ENCODE results near the gene VCAM1. TPM values are rescaled to one million over a fixed set of nuclear protein-coding genes. Genes with fewer than 3 reads are reported as not detected.

Gene VCAM1
- total RNA-seq, 2 donors from 2014 or later = 3.5 to 7.4 TPM

DNA sequence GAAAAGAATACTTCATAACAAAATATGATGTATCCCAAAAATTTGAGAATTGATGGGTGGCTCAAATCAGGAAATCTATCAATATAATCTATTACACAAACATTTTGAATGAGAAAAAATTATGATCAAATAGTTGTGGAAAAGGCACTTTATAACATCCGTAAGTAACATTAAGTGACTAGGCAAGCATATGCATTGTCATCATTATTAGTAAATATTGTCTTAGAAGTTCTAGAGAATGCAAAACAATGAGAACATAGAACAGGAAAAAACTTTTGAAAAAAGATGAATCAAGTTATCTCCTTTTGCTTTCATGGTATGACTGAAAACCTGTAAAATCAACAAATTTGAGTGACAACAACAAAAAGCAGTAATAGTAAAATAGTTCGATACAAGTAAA, 42.9 kb downstream of the VCAM1 start:
- Histone ChIP-seq H3K9me3 (no peaks in the 10 kb centered on the region), H3K36me3 (no peaks in the 10 kb centered on the region), H3K4me3 (no peak overlapping the region), H3K27me3 (no peaks in the 10 kb centered on the region), H3K27ac (no peak overlapping the region), H3K9ac (ENCODE audit: low read depth in 2 of 2, low read length in 2 of 2) (no peak overlapping the region), H3K4me1 (no peaks in the 10 kb centered on the region)
- TF ChIP-seq, protein P1, sequence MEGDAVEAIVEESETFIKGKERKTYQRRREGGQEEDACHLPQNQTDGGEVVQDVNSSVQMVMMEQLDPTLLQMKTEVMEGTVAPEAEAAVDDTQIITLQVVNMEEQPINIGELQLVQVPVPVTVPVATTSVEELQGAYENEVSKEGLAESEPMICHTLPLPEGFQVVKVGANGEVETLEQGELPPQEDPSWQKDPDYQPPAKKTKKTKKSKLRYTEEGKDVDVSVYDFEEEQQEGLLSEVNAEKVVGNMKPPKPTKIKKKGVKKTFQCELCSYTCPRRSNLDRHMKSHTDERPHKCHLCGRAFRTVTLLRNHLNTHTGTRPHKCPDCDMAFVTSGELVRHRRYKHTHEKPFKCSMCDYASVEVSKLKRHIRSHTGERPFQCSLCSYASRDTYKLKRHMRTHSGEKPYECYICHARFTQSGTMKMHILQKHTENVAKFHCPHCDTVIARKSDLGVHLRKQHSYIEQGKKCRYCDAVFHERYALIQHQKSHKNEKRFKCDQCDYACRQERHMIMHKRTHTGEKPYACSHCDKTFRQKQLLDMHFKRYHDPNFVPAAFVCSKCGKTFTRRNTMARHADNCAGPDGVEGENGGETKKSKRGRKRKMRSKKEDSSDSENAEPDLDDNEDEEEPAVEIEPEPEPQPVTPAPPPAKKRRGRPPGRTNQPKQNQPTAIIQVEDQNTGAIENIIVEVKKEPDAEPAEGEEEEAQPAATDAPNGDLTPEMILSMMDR (IDR thresholded peaks at IDR 0.05) = no peak
- intact Hi-C loops (cut with DNase I) = no loop called here
- no peak for DNase-seq

DNA sequence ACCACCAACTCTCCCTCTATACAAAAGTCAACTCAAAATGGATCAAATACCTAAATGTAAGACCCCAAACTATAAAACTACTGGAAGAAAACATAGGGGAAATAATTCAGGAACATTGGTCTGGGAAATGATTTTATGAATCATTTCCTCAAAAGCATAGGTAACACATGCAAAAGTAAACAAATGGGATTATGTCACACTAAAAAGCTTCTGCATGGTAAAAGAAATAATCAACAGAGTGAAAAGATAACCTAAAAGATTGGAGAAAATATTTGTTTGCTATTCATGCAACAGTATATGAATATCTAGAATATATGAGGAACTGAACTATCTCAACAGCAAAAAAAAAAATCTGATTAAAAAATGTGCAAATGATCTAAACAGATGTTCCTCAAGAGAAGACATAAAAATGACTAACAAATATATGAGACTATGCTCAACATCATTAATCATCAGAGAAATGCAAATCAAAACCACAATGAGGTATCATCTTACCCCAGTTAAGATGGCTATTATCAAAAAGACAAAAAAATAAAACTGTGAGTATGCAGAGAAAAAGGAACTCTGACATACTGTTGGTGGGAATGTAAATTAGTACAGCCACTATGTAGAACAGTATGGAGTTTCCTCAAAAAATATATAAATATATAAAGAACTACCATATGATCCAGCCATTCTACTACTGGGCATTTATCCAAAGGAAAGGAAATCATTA, 47.8 kb downstream of the VCAM1 start:
- Histone ChIP-seq H3K4me1 (no peaks in the 10 kb centered on the region), H3K27me3 (no peaks in the 10 kb centered on the region), H3K9me3 (no peaks in the 10 kb centered on the region), H3K36me3 (no peaks in the 10 kb centered on the region), H3K4me3 (no peak overlapping the region), H3K9ac (ENCODE audit: low read depth in 2 of 2, low read length in 2 of 2) (no peak overlapping the region), H3K27ac (no peak overlapping the region)
- no peak for DNase-seq
- TF ChIP-seq, protein P1 (IDR thresholded peaks at IDR 0.05) = no peak
- intact Hi-C loops (cut with DNase I) = no loop called here

DNA sequence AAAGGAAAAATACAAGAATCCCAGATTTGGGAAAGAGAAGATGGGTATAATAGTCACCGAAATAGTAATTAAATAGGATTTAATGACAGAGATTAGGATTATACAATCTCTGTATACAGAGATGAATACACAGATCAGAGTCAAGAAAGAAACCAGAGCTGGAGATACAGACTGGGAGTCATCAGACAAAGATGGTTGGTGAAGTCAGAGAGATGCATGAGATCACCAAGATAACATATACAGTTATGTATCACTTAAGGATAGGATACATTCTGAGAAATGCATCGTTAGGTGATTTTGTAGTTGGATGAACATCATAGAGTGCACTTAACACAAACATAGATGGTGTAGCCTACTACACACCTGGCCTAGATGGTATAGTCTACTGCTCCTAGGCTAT, 49.8 kb downstream of the VCAM1 start:
- Histone ChIP-seq H3K9me3 (no peaks in the 10 kb centered on the region), H3K27me3 (no peaks in the 10 kb centered on the region), H3K36me3 (no peaks in the 10 kb centered on the region), H3K4me3 (no peak overlapping the region), H3K27ac (no peak overlapping the region), H3K4me1 (no peaks in the 10 kb centered on the region), H3K9ac (ENCODE audit: low read depth in 2 of 2, low read length in 2 of 2) (no peak overlapping the region)
- intact Hi-C loops (cut with DNase I) = no loop called here
- TF ChIP-seq, protein P1 (IDR thresholded peaks at IDR 0.05) = no peak
- DNase-seq = no peak

DNA sequence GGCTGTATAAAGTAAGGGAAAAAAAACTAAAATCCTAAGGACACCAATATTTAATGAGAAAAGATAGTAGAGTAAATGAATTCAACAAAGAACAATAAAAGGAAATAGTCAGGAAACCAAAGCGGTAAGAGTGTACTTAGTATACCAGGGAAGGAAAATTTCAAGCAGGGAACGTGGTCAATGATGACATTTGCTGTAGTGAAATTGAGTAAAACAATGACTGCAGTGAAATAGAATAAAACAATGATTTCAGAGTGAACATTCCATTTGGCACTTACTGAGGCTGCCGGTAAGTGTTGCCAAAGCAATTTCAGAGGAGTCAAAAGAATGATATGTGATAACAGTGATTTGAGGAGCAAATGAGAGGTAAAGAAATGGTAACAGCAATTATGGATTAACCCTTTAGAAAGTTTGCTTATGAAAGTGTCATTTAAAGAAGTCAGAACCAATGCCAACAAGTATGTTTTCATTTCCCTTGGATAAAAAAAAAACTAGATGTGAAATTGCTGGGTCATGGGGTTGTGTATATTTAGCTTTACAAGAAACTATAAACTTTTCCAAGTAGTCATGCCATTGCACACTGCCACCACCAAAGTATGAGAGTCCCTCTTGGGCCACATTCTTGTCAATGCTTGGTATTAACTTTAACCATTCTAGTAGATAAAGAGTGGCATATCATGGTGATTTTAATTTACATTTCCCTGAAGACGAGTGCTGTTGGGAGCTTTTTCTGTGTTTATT, 50.5 kb downstream of the VCAM1 start:
- H3K27me3 ChIP-seq = no peaks in the 10 kb centered on the region
- H3K4me1 ChIP-seq = no peaks in the 10 kb centered on the region
- H3K36me3 ChIP-seq = no peaks in the 10 kb centered on the region
- H3K27ac ChIP-seq = no peak overlapping the region
- TF ChIP-seq, protein P1 (IDR thresholded peaks at IDR 0.05) = no peak
- no peaks in the 10 kb centered on the region for H3K9me3 ChIP-seq
- H3K9ac ChIP-seq (ENCODE audit: low read depth in 2 of 2, low read length in 2 of 2) = no peak overlapping the region
- H3K4me3 ChIP-seq = no peak overlapping the region
- no peak for DNase-seq
- intact Hi-C loops (cut with DNase I) = no loop called here

DNA sequence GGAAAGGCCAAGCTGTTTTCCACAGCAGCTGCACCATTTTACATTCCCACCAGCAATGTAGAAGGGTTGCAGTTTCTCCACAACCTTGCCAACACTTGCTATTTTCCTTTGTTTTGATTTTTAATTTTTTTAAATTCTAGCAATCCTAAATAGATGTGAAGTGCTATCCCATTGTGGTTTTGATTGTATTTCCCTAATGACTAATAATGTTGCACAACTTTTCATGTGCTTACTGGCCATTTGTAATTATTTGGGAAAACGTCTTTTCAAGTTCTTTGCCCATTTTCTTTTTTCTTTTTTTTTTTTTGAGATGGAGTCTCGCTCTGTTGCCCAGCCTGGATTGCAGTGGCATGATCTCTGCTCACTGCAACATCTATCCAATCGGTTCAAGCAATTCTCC, 53.9 kb downstream of the VCAM1 start:
- no peaks in the 10 kb centered on the region for H3K9me3 ChIP-seq
- intact Hi-C loops (cut with DNase I) = no loop called here
- H3K4me1 ChIP-seq = no peaks in the 10 kb centered on the region
- H3K27me3 ChIP-seq = no peaks in the 10 kb centered on the region
- no peak overlapping the region for H3K9ac ChIP-seq (ENCODE audit: low read depth in 2 of 2, low read length in 2 of 2)
- H3K27ac ChIP-seq = no peak overlapping the region
- H3K36me3 ChIP-seq = no peaks in the 10 kb centered on the region
- TF ChIP-seq, protein P1 (IDR thresholded peaks at IDR 0.05) = no peak
- H3K4me3 ChIP-seq = no peak overlapping the region
- DNase-seq = no peak

Data from colonic mucosa (tissue), 4 donors.